ENCODE data around the gene RASL10B.

Gene RASL10B

DNA sequence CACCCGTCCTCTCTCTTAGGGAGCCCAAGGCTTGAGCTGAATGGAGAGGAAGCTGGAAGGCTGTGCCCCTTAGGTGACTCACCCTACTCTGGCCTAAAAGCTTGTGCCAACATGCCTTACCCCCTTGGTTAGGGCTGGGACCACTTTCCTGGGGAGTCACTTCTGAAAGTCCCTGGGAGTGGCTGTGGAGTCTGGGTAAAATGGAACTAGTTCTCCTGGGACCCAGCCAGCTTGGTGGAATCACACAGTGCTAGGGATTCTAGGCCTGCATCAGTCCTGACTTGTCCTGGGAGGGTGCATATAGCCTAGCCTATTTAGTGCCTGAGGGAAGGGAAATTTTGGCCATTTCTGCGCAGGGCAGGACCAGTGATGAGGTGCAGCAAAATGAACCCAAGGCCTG, 53.5 kb downstream of the RASL10B start:
- no peak overlapping the region for H3K4me3 ChIP-seq (ENCODE audit: low read length)
- H3K4me2 ChIP-seq (ENCODE audit: low read length): no peak overlapping the region
- H3K36me3 ChIP-seq (ENCODE audit: control insufficient read depth, low read length): no peaks in the 10 kb centered on the region
- H3K9me2 ChIP-seq (replicated peaks; ENCODE audit: control insufficient read depth, low read length): no peaks in the 10 kb centered on the region
- 0 out of 2 replicates have a peak, but pooled peaks cover 2% of the 10 kb centered on the region for H3F3A ChIP-seq (ENCODE audit: control insufficient read depth, insufficient read depth)
- H3K79me2 ChIP-seq (ENCODE audit: control insufficient read depth, low read length): no peaks in the 10 kb centered on the region
- TF ChIP-seq, protein P1, sequence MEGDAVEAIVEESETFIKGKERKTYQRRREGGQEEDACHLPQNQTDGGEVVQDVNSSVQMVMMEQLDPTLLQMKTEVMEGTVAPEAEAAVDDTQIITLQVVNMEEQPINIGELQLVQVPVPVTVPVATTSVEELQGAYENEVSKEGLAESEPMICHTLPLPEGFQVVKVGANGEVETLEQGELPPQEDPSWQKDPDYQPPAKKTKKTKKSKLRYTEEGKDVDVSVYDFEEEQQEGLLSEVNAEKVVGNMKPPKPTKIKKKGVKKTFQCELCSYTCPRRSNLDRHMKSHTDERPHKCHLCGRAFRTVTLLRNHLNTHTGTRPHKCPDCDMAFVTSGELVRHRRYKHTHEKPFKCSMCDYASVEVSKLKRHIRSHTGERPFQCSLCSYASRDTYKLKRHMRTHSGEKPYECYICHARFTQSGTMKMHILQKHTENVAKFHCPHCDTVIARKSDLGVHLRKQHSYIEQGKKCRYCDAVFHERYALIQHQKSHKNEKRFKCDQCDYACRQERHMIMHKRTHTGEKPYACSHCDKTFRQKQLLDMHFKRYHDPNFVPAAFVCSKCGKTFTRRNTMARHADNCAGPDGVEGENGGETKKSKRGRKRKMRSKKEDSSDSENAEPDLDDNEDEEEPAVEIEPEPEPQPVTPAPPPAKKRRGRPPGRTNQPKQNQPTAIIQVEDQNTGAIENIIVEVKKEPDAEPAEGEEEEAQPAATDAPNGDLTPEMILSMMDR (IDR thresholded peaks at IDR 0.05; ENCODE audit: low read depth, low read length, poor library complexity, severe bottlenecking): no peak
- TF ChIP-seq EZH2phosphoT487 (IDR thresholded peaks at IDR 0.05; ENCODE audit: borderline replicate concordance, low read length): no peak
- peaks cover 42% of the 10 kb centered on the region for H3K27me3 ChIP-seq (ENCODE audit: control insufficient read depth, low read length)
- H3K27ac ChIP-seq (ENCODE audit: low read depth, low read length): no peak overlapping the region
- no peaks in the 10 kb centered on the region for H3K4me1 ChIP-seq (ENCODE audit: control insufficient read depth, low read length)
- H3K9me3 ChIP-seq (ENCODE audit: control insufficient read depth, insufficient read depth, low read length): no peaks in the 10 kb centered on the region
- H4K20me1 ChIP-seq (ENCODE audit: control insufficient read depth, insufficient read depth, low read depth, low read length): no peaks in the 10 kb centered on the region

DNA sequence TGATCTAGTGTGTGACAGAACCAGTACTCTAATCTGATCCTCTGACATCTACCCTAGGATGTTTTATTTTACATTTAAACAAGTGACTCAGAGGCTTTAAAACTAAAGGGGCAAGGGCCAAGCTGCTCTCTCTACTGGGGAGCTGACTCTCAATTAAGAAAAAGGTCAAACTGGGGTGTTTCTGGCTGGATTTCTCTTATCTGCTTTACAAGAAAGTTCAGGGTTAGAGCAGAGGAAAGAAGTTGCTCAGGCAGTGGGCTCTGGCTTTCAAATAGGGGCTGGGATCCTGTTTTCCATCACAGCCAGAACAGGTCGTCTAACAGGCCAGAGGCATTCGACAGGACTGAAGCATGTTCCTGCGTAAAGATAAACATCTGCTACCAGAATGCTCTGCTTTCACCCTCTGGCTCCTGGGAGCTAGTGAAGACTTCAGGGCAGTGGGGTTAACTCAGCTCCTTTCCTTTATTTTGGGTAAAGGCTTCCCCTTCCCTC, 55.5 kb downstream of the RASL10B start:
- Histone ChIP-seq H3K36me3 (ENCODE audit: control insufficient read depth, low read length) (no peaks in the 10 kb centered on the region), H3K9me2 (replicated peaks; ENCODE audit: control insufficient read depth, low read length) (no peaks in the 10 kb centered on the region), H3F3A (ENCODE audit: control insufficient read depth, insufficient read depth) (0 out of 2 replicates have a peak, but pooled peaks cover 2% of the 10 kb centered on the region), H3K4me2 (ENCODE audit: low read length) (no peak overlapping the region), H3K27me3 (ENCODE audit: control insufficient read depth, low read length) (peaks cover 45% of the 10 kb centered on the region), H3K4me1 (ENCODE audit: control insufficient read depth, low read length) (no peaks in the 10 kb centered on the region), H3K79me2 (ENCODE audit: control insufficient read depth, low read length) (no peaks in the 10 kb centered on the region), H3K4me3 (ENCODE audit: low read length) (no peak overlapping the region), H3K27ac (ENCODE audit: low read depth, low read length) (no peak overlapping the region), H3K9me3 (ENCODE audit: control insufficient read depth, insufficient read depth, low read length) (no peaks in the 10 kb centered on the region), H4K20me1 (ENCODE audit: control insufficient read depth, insufficient read depth, low read depth, low read length) (no peaks in the 10 kb centered on the region)
- TF ChIP-seq EZH2phosphoT487 (IDR thresholded peaks at IDR 0.05; ENCODE audit: borderline replicate concordance, low read length): no peak
- TF ChIP-seq, protein P1 (IDR thresholded peaks at IDR 0.05; ENCODE audit: low read depth, low read length, poor library complexity, severe bottlenecking): no peak

DNA sequence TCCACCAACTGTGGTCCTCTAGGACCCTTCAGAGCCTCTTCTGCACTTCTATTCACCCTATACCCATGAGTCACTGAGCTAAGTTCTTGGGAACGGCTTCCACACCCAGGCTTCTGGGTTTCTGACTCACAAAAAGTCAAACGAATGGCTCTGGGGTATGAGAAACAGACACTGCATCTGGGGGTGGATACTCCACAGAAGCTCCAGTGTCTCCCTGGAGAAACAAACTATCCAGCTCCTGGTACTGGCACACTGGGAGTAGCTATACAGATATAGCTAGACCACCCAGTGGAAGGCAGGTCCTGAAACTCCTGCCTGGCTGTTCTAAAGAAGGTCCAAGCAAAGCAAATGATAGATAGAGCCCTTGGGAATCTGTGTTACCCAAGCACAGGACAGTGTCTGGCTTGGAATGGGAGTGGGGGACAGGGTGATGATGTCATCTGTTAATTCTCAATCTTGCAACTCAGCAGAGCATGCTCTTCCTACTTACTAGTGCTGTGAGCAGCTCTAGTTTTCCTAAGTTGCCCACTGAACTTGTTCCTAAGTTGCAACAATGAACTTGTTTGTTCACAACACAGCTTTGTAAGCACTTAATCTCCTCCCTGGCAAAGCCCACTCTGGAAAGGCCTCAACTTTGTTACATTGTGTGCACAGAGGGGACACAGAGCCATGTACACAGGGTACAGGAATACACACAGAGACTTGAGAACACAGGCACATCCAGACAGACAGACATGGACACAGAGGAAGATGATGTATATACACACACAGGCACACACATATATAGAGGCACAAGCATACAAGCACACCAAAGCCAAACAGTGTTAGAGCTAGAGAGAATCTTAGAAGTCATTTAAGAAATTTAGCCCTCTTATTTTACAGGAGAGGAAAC, 57.3 kb downstream of the RASL10B start:
- Histone ChIP-seq H4K20me1 (ENCODE audit: control insufficient read depth, insufficient read depth, low read depth, low read length) (no peaks in the 10 kb centered on the region), H3K4me3 (ENCODE audit: low read length) (no peak overlapping the region), H3K4me1 (ENCODE audit: control insufficient read depth, low read length) (no peaks in the 10 kb centered on the region), H3K27ac (ENCODE audit: low read depth, low read length) (no peak overlapping the region), H3K79me2 (ENCODE audit: control insufficient read depth, low read length) (no peaks in the 10 kb centered on the region), H3K9me2 (replicated peaks; ENCODE audit: control insufficient read depth, low read length) (no peaks in the 10 kb centered on the region), H3K4me2 (ENCODE audit: low read length) (no peak overlapping the region), H3K36me3 (ENCODE audit: control insufficient read depth, low read length) (no peaks in the 10 kb centered on the region), H3K27me3 (ENCODE audit: control insufficient read depth, low read length) (peaks cover 56% of the 10 kb centered on the region), H3K9me3 (ENCODE audit: control insufficient read depth, insufficient read depth, low read length) (no peaks in the 10 kb centered on the region), H3F3A (ENCODE audit: control insufficient read depth, insufficient read depth) (0 out of 2 replicates have a peak, but pooled peaks cover 2% of the 10 kb centered on the region)
- TF ChIP-seq EZH2phosphoT487 (IDR thresholded peaks at IDR 0.05; ENCODE audit: borderline replicate concordance, low read length): 0 out of 2 replicates have a peak, but pooled peaks have one; percentile 22
- TF ChIP-seq, protein P1 (IDR thresholded peaks at IDR 0.05; ENCODE audit: low read depth, low read length, poor library complexity, severe bottlenecking): no peak

Measured in DOHH2 (cell line).